ENCODE data around the gene PIPOX. TPM values are rescaled to one million over a fixed set of nuclear protein-coding genes. Genes with fewer than 3 reads are reported as not detected.

The PIPOX gene
- total RNA-seq, 1 donor from 2014 or later = 8.8 TPM

DNA sequence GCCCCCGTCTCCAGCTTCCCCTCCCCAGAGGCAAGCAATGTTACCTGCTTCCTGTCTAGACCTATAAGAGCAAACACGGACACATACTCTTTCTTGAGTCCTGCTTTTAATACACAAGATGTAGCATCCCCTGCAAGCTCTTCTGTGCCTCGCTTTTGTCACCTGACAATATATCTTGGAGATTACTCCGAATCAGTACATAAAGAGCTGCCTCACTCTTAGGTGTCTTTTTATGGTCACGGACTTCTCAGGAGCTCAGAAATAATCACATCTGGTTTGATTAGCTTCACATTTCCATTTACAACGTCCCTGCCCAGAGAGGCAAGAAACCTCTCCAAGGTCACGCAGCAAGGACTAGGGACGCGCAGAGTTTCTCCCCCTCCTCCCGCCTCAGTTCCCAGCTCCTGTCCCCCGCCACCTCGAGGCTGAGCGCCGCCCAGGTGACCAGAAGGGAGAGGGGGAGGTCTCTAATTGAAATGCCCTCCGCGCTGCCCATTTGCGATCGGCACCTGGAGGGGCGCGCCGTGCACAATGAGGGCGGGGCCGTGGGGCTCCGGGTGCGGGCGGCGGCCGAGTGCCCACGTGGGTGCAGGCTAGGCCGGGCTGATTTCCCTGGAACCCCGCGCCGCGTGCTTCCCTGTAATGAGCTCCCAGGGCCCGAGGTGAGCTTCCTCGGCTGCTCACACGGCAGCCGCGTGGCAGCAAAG lies 23.3 kb upstream of the PIPOX start:
- H3K36me3 Mint-ChIP-seq (ENCODE audit: low read depth) = no peaks in the 10 kb centered on the region
- intact Hi-C loops (cut with micrococcal nuclease) = no loop called here
- H3K4me3 Mint-ChIP-seq = peak overlapping the region; percentile 25
- DNase-seq = no peak
- H3K27ac Mint-ChIP-seq = no peak overlapping the region
- CTCF ChIA-PET = interaction anchor here (1.2 to 2.4 kb wide), 2 partner anchors 54 to 97 kb away, joined by 3 to 8 read pairs; no protein-coding TSS in a partner anchor
- H3K4me1 Mint-ChIP-seq = peaks cover 13% of the 10 kb centered on the region
- no peak for TF ChIP-seq CTCF (IDR thresholded peaks at IDR 0.05)
- no peak for ATAC-seq (ENCODE audit: low read depth)
- H3K9me3 Mint-ChIP-seq = no peaks in the 10 kb centered on the region
- H3K27me3 Mint-ChIP-seq = peaks cover 55% of the 10 kb centered on the region
- POLR2A ChIA-PET = no interaction called here

DNA sequence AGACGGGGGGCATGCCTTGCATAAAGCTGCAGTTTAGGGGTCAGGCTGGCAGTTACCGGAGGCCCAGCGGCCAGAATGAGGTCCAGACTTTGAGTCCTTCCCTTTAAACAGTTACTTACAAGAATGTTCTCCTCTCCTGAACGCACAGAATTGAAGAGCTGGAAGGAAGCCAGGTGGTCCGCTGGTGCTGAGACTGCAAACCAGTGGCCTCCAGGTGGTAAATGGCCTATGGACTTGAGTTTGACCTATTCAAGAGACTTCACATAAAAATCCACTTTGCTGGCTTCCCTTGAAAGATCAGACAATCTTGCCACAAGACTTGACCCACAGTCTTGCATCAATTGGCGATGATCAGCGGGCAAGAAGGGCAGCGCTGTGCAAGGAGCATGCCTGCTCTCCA lies 22.4 kb upstream of the PIPOX start:
- no peak for TF ChIP-seq CTCF (IDR thresholded peaks at IDR 0.05)
- ChIA-PET POLR2A (no interaction called here), CTCF (interaction anchor here (2.4 kb wide), 1 partner anchor 96 kb away, joined by 8 read pairs; no protein-coding TSS in a partner anchor)
- no peaks in the 10 kb centered on the region for H3K36me3 Mint-ChIP-seq (ENCODE audit: low read depth)
- intact Hi-C loops (cut with micrococcal nuclease) = no loop called here
- no peak overlapping the region for H3K27ac Mint-ChIP-seq
- peaks cover 54% of the 10 kb centered on the region for H3K27me3 Mint-ChIP-seq
- ATAC-seq (ENCODE audit: low read depth) (no peak), DNase-seq (no peak)
- peaks cover 13% of the 10 kb centered on the region for H3K4me1 Mint-ChIP-seq
- H3K9me3 Mint-ChIP-seq = no peaks in the 10 kb centered on the region
- no peak overlapping the region for H3K4me3 Mint-ChIP-seq

- intact Hi-C loops (cut with micrococcal nuclease) = no loop called here
- Mint-ChIP-seq H3K27me3 (peaks cover 54% of the 10 kb centered on the region), H3K27ac (no peak overlapping the region), H3K4me3 (no peak overlapping the region), H3K4me1 (peaks cover 13% of the 10 kb centered on the region), H3K9me3 (no peaks in the 10 kb centered on the region), H3K36me3 (ENCODE audit: low read depth) (no peaks in the 10 kb centered on the region)
- no peak for ATAC-seq (ENCODE audit: low read depth)
- ChIA-PET POLR2A (no interaction called here), CTCF (interaction anchor here (2.4 kb wide), 1 partner anchor 95 kb away, joined by 8 read pairs; no protein-coding TSS in a partner anchor)
- TF ChIP-seq CTCF (IDR thresholded peaks at IDR 0.05) = no peak
- no peak for DNase-seq
Measured at GRCh38 chr17:29021226-29021625, 21.7 kb upstream of the PIPOX start.

DNA sequence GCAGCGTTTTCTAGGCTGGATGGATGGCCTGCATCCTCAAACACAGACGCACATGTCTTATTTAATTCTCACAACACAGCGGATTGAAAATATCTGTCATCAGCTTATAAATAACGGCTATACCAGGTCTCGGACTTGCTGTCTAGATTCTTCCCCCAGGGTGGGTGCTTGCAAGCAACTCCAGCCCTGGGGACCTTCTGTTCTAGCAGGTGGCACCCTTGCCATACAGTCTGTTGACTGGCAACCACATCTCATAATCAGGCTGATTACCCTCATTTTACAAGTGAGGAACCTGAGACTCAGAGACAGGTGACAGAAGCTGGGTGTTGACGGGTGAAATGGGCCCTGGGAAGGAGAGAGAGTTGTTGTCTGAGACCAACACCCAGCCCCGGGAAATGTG lies 20.9 kb upstream of the PIPOX start:
- no peak overlapping the region for H3K27ac Mint-ChIP-seq
- DNase-seq = no peak
- no peak for ATAC-seq (ENCODE audit: low read depth)
- H3K4me1 Mint-ChIP-seq = peaks cover 13% of the 10 kb centered on the region
- intact Hi-C loops (cut with micrococcal nuclease) = no loop called here
- POLR2A ChIA-PET = no interaction called here
- CTCF ChIA-PET = no interaction called here
- H3K27me3 Mint-ChIP-seq = peaks cover 54% of the 10 kb centered on the region
- no peaks in the 10 kb centered on the region for H3K9me3 Mint-ChIP-seq
- no peaks in the 10 kb centered on the region for H3K36me3 Mint-ChIP-seq (ENCODE audit: low read depth)
- H3K4me3 Mint-ChIP-seq = no peak overlapping the region
- no peak for TF ChIP-seq CTCF (IDR thresholded peaks at IDR 0.05)

DNA sequence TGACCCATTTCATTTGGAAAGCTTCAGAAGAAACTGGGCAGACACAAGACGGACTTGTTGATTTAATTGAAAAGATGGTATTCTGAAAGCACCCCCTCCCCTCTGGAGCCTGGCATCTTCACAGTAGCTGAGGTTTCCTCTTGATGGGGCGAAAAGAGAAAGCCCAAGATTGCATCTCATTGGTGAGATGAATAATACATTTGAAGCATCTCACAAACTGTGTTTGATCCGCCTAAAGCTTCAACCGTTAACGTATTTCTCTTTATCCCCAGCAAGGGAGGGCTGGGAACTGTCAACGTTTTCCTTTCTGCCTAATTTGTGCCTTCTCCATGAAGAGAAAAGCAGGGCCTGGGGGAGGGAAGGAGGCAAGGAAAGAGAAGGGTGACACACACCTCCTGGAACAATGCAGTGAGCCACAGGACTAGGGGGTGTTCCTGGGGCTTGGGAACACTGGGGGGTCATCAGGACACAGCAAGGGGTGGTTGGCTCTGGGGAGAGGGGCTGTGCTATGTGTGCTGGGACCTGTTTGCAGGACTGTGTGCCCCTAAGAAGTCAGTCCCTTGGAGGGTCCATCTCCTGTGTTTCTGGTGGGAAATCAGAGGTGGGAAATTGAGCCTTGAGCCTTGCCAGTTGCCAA lies 18.5 kb upstream of the PIPOX start:
- Mint-ChIP-seq H3K27ac (no peak overlapping the region), H3K4me3 (no peak overlapping the region)
- no peak for TF ChIP-seq CTCF (IDR thresholded peaks at IDR 0.05)

More for the DNA sequence above, 18.5 kb upstream of the PIPOX start:
- CTCF ChIA-PET = no interaction called here
- intact Hi-C loops (cut with micrococcal nuclease) = no loop called here
- Mint-ChIP-seq H3K9me3 (no peaks in the 10 kb centered on the region), H3K4me1 (peaks cover 6% of the 10 kb centered on the region), H3K27me3 (peaks cover 49% of the 10 kb centered on the region), H3K36me3 (ENCODE audit: low read depth) (no peaks in the 10 kb centered on the region)
- DNase-seq (no peak), ATAC-seq (ENCODE audit: low read depth) (no peak)
- POLR2A ChIA-PET = no interaction called here

Measured in activated B cell treated with CpG ODN at 0.5 μM for 24 hours (primary cell).